ENCODE data around the gene PBX4.

PBX4 gene

DNA sequence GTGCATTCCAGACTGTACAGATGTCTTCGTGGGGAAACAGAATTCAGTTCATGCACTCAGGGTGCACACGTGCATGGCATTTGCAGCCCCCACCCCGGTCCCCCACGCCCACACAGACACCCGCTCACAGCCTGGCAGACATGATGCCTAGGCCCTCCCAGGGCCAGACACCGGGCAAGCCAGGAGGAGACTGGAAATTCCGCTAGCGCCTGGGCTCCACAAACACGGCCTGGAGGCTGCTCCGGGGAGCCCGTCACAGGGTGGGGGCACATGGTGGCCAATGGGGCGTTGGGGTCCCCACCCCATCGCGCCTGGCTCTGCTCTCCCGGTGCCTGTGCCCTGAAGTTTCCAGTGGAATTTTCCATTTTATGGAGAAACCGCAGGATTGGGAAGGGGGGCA lies 76.9 kb downstream of the PBX4 start:
- H3K27me3 ChIP-seq (replicated peaks; ENCODE audit: control insufficient read depth, insufficient read depth, low read length, poor library complexity, severe bottlenecking): no peaks in the 10 kb centered on the region

DNA sequence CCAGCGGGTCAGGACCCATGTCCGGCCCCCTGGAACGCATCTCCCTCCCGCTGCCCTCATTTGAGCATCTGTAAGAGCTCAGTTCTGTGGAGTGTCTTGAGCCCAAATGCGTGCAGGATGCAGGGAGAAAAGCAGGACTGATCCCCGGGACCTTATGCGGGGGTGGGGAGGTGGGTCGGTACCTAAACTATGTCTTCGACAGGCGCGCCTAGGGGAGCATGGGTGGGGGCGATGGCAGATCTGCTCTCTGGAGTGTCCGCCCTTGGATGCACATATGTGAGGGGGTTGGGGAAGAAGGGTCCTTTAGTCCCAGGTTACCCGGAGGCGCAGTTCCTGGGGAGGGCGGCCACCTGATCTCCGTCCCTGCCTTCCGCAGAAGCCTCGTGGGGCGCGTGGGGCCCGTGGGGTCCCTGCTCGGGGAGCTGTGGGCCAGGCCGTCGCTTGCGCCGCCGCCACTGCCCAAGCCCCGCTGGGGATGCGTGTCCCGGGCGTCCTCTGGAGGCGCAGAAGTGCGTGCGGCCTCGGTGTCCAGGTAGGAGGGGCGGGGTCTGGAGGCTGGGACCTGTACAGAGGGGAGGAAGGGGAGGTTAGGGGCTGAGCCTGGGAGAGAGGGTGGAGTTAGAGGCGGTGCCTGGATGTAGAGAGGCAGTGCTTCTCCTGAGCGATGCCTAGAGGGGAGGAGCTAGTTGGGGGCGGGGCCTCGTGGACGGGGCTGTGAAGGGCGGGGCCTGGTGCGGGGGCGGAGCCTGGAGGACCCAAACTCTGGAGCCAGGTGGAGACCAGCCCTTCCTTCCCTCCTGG lies 77.6 kb downstream of the PBX4 start:
- Histone ChIP-seq H3K9me3 (ENCODE audit: control insufficient read depth, low read length) (no peaks in the 10 kb centered on the region), H3K27ac (ENCODE audit: insufficient read depth, low read length, poor library complexity, severe bottlenecking) (no peak overlapping the region), H3K4me1 (ENCODE audit: control insufficient read depth, insufficient read depth, low read length, poor library complexity, severe bottlenecking) (peaks cover 25% of the 10 kb centered on the region), H3K36me3 (ENCODE audit: control insufficient read depth, insufficient read depth, low read length) (no peaks in the 10 kb centered on the region), H3K4me3 (ENCODE audit: insufficient read depth, low read depth, low read length, poor library complexity, severe bottlenecking) (peak overlapping the region; percentile 60), H3K27me3 (replicated peaks; ENCODE audit: control insufficient read depth, insufficient read depth, low read length, poor library complexity, severe bottlenecking) (no peaks in the 10 kb centered on the region)
- DNase-seq: peak; percentile 63 to 77 (median 68)

More for the DNA sequence above, 76.9 kb downstream of the PBX4 start:
- DNase-seq: no peak
- Histone ChIP-seq H3K4me1 (ENCODE audit: control insufficient read depth, insufficient read depth, low read length, poor library complexity, severe bottlenecking) (peaks cover 25% of the 10 kb centered on the region), H3K9me3 (ENCODE audit: control insufficient read depth, low read length) (no peaks in the 10 kb centered on the region), H3K27ac (ENCODE audit: insufficient read depth, low read length, poor library complexity, severe bottlenecking) (no peak overlapping the region), H3K36me3 (ENCODE audit: control insufficient read depth, insufficient read depth, low read length) (no peaks in the 10 kb centered on the region), H3K4me3 (ENCODE audit: insufficient read depth, low read depth, low read length, poor library complexity, severe bottlenecking) (peak overlapping the region; percentile 60)

DNA sequence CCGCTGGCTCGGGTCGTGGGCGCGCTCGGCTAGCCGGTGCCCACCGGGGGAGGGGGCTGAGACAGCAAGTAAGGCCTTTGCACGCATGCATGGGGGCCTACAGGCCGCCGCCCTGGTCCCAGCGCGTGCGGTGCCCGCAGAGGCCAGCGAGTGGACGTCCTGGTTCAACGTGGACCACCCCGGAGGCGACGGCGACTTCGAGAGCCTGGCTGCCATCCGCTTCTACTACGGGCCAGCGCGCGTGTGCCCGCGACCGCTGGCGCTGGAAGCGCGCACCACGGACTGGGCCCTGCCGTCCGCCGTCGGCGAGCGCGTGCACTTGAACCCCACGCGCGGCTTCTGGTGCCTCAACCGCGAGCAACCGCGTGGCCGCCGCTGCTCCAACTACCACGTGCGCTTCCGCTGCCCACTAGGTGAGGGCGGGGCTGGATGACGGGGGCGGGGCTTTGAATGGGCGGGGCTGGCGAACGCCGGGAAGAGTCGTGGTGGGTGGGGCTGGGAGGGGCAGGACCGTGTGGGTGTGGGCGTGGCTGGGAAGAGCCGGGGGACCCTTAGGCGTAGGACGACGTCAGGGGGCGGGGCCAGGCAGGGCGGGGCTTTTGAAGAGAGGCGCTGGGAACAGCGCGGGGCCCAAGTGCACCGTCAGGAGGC lies 78.3 kb downstream of the PBX4 start:
- Histone ChIP-seq H3K4me1 (ENCODE audit: control insufficient read depth, insufficient read depth, low read length, poor library complexity, severe bottlenecking) (peaks cover 25% of the 10 kb centered on the region), H3K27me3 (replicated peaks; ENCODE audit: control insufficient read depth, insufficient read depth, low read length, poor library complexity, severe bottlenecking) (no peaks in the 10 kb centered on the region), H3K4me3 (ENCODE audit: insufficient read depth, low read depth, low read length, poor library complexity, severe bottlenecking) (peak overlapping the region; percentile 60), H3K27ac (ENCODE audit: insufficient read depth, low read length, poor library complexity, severe bottlenecking) (no peak overlapping the region), H3K36me3 (ENCODE audit: control insufficient read depth, insufficient read depth, low read length) (no peaks in the 10 kb centered on the region), H3K9me3 (ENCODE audit: control insufficient read depth, low read length) (no peaks in the 10 kb centered on the region)
- peak; percentile 47 to 67 (median 61) for DNase-seq

DNA sequence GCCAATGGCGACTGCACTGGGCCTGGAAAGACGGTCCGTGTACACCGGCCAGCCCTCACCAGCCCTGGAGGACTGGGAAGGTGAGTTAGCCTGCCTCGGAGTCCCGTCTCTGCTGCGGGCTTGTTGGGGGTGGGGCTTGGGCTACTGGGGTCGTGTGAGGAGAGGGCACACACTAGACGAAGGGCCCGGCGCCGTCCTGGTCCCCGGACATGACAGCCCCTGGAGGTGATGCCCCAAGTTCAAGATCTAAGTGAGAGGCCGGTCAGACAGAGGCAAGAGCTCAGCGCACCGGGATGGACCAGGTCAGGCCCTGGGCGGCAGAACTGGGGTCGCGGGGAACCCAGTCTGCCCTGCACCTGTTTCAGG lies 78.8 kb downstream of the PBX4 start:
- Histone ChIP-seq H3K9me3 (ENCODE audit: control insufficient read depth, low read length) (no peaks in the 10 kb centered on the region), H3K27me3 (replicated peaks; ENCODE audit: control insufficient read depth, insufficient read depth, low read length, poor library complexity, severe bottlenecking) (no peaks in the 10 kb centered on the region), H3K4me1 (ENCODE audit: control insufficient read depth, insufficient read depth, low read length, poor library complexity, severe bottlenecking) (peaks cover 25% of the 10 kb centered on the region), H3K36me3 (ENCODE audit: control insufficient read depth, insufficient read depth, low read length) (no peaks in the 10 kb centered on the region), H3K27ac (ENCODE audit: insufficient read depth, low read length, poor library complexity, severe bottlenecking) (no peak overlapping the region), H3K4me3 (ENCODE audit: insufficient read depth, low read depth, low read length, poor library complexity, severe bottlenecking) (no peak overlapping the region)
- DNase-seq: no peak

DNA sequence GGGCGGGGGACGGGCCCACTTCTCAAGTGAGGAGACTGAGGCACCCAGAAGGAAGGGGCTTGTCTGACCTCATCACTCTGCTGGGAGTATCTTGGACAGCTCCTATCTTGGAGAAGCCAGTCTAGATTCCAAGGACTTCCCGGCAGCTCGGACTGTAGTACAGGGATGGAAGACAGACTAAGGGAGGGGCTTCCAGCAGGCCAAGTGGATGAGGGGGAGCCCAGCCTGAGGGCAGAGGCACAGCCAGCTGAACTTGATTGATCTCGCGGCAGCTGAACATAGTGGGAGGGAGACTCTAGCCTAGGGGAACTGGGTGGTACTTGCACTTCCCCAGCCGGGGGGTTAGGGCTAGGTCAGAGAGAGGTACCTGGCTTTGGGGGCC lies 79.7 kb downstream of the PBX4 start:
- no peak overlapping the region for H3K27ac ChIP-seq (ENCODE audit: insufficient read depth, low read length, poor library complexity, severe bottlenecking)
- H3K27me3 ChIP-seq (replicated peaks; ENCODE audit: control insufficient read depth, insufficient read depth, low read length, poor library complexity, severe bottlenecking): no peaks in the 10 kb centered on the region
- H3K36me3 ChIP-seq (ENCODE audit: control insufficient read depth, insufficient read depth, low read length): no peaks in the 10 kb centered on the region
- no peaks in the 10 kb centered on the region for H3K9me3 ChIP-seq (ENCODE audit: control insufficient read depth, low read length)
- H3K4me3 ChIP-seq (ENCODE audit: insufficient read depth, low read depth, low read length, poor library complexity, severe bottlenecking): peak overlapping the region; percentile 19
- no peak for DNase-seq
- peaks cover 25% of the 10 kb centered on the region for H3K4me1 ChIP-seq (ENCODE audit: control insufficient read depth, insufficient read depth, low read length, poor library complexity, severe bottlenecking)

DNA sequence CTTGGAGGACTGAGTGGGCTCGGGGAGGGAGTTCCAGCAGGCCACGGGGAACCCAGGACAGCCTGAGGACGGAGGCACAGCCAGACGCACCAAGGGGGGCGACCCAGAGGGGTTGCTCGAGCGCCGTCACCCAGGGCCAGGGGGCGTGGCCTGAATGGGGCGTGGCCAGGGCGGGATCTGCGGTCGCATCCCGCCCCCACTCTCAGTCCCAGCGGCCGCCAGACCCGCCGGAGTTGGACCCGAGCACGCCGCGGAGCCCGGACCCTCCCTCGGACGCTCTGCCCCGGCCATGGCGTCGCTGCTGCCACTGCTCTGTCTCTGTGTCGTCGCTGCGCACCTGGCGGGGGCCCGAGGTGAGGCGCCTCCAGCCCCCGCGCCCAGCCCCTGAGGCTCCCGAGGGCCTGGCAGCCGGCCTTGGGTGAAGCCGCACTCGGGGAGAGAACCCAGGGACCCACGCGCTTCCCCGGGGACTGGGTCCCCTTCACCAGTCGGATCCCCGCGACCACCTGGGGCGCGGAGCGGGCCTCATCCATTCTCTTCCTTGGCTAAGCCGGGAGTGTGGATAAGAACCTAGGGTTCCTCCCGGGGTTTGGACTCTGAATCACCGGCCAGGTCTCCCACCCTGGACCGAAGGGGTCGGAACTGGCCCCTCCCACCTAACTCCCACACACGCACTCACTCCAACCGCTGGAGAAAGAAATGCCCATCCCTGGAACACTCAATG lies 80.3 kb downstream of the PBX4 start, which contains the start of gene CILP2:
CILP2 (plus strand) TSS at position 205 of the 724 bp plus-strand sequence; CDS start at position 290, 85 bp downstream.
- H3K4me1 ChIP-seq (ENCODE audit: control insufficient read depth, insufficient read depth, low read length, poor library complexity, severe bottlenecking): peaks cover 25% of the 10 kb centered on the region
- H3K4me3 ChIP-seq (ENCODE audit: insufficient read depth, low read depth, low read length, poor library complexity, severe bottlenecking): peak within 1 kb of the TSS; percentile 19
- peak in 2 of 3 donors; percentile 29 to 39 for DNase-seq
- H3K36me3 ChIP-seq (ENCODE audit: control insufficient read depth, insufficient read depth, low read length): no peaks in the 10 kb centered on the region
- H3K27me3 ChIP-seq (replicated peaks; ENCODE audit: control insufficient read depth, insufficient read depth, low read length, poor library complexity, severe bottlenecking): no peaks in the 10 kb centered on the region
- no peak within 1 kb of the TSS for H3K27ac ChIP-seq (ENCODE audit: insufficient read depth, low read length, poor library complexity, severe bottlenecking)
- no peaks in the 10 kb centered on the region for H3K9me3 ChIP-seq (ENCODE audit: control insufficient read depth, low read length)

DNA sequence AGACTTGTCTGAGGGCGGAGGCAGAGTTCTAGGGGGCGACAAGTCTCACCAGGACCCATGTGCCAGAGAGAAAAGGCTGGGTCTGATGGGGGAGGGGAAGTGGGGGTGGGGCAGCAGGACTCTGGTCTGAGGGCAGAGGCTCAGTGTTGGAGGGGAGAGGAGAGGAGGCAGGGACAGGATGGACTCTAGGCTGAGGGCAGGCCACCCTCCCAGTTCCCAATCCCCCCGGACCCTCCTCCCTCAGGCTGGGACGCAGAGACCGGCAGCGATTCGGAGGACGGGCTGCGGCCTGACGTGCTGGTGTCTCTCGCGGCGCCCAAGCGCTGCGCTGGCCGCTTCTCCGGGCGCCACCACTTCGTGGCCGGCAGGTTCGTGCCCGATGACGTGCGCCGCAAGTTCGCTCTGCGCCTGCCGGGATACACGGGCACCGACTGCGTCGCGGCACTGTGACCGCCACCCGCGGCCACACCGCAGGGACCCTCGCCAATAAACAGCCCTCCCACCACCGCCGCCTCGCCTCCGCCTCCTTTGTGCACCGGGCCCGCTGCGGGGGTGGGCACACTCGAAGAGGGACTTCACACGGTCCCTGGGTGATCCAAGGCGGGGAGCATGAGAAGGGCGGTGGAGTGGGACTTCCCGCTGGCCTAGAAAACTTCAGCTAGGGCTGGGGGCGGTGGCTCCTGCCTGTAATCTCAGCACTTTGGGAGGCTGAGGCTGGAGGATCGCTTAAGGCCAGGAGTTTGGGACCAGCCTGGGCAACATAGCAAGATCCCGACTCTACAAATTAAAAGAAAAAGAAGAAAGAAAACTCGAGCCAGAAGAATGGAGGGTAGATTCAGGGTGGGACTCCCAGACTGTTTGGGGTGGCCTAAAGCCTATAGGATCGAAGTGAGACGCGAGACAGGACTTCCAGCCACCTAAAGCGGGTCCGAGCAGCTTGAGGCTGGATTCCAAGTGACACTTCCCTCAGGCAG lies 81.1 kb downstream of the PBX4 start:
- H3K4me1 ChIP-seq (ENCODE audit: control insufficient read depth, insufficient read depth, low read length, poor library complexity, severe bottlenecking): peaks cover 32% of the 10 kb centered on the region
- no peaks in the 10 kb centered on the region for H3K36me3 ChIP-seq (ENCODE audit: control insufficient read depth, insufficient read depth, low read length)
- H3K27me3 ChIP-seq (replicated peaks; ENCODE audit: control insufficient read depth, insufficient read depth, low read length, poor library complexity, severe bottlenecking): no peaks in the 10 kb centered on the region
- peak in 1 of 3 donors; percentile 47 for DNase-seq
- peak overlapping the region; percentile 19 for H3K4me3 ChIP-seq (ENCODE audit: insufficient read depth, low read depth, low read length, poor library complexity, severe bottlenecking)
- no peak overlapping the region for H3K27ac ChIP-seq (ENCODE audit: insufficient read depth, low read length, poor library complexity, severe bottlenecking)
- no peaks in the 10 kb centered on the region for H3K9me3 ChIP-seq (ENCODE audit: control insufficient read depth, low read length)

DNA sequence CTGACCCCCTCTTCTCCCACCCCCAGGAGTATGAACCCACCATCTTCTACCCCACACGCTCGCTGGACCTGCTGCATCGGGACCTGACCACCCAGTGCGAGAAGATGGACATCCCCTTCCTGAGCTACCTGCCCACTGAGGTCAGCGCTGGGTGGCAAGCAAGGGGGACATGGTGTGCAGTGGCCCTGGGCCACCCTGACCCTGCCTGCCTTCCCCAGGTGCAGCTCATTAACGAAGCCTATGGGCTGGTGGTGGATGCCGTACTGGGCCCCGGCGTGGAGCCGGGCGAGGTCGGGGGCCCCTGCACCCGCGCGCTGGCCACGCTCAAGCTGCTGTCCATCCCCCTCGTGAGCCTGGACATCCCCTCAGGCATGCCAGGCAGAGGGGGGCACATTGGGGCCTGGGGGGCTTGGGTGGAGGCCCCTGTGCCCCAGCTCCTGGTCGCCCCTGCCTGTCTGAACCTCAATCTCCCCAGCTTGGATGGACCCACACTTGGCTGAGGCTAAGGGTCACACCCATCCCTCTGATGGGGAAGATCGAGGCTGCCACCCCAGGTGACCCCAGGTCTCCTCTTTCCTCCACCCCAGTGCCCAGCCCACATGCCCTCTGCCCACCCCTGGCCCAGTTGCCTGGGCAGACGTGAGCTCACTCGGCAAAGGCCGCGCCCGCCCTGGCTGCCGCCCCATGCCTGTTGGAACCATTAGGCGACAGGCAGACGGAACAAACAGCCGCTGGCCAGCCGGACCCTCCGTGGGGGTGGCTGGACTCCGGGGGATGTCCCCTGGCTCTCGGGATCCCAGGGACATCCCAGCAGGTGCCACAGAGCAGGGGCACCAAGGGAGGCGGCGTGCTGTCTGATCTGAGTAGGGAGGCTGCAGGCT lies 82.9 kb downstream of the PBX4 start:
- Histone ChIP-seq H3K36me3 (ENCODE audit: control insufficient read depth, insufficient read depth, low read length) (no peaks in the 10 kb centered on the region), H3K27me3 (replicated peaks; ENCODE audit: control insufficient read depth, insufficient read depth, low read length, poor library complexity, severe bottlenecking) (no peaks in the 10 kb centered on the region), H3K4me1 (ENCODE audit: control insufficient read depth, insufficient read depth, low read length, poor library complexity, severe bottlenecking) (peaks cover 25% of the 10 kb centered on the region), H3K9me3 (ENCODE audit: control insufficient read depth, low read length) (no peaks in the 10 kb centered on the region), H3K27ac (ENCODE audit: insufficient read depth, low read length, poor library complexity, severe bottlenecking) (no peak overlapping the region), H3K4me3 (ENCODE audit: insufficient read depth, low read depth, low read length, poor library complexity, severe bottlenecking) (no peak overlapping the region)
- DNase-seq: no peak

Measured in effector memory CD4-positive, alpha-beta T cell (primary cell).